ELR (cell line): ENCODE measurements around the gene SLC10A3.

ENCODE experiments used
- DNase-seq: peaks from one replicate; pipeline ENCODE4 v3.0.0-alpha.2; 2015; ENCODE audit warnings: low read depth

Gene SLC10A3

DNA sequence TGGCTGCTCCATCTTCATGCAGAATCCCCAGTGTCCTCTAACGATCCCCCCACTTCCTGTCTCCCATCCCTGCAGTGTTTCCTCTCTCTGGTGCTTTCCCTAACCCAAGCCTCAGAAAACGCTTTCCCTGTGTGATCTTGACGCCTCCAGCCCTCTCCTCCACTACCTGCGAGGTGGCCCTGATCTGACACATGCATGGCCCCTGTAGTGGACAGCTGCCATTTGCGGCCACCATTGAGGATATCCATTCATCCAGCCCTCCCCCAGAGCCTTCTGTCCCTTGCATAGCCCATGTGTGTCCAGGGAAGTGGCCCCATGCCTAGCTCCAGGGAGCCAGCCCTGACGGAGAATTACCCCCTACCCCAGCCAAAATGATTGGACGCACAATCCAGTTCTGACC lies 7.1 kb downstream of the SLC10A3 start:
- no peak for DNase-seq

DNA sequence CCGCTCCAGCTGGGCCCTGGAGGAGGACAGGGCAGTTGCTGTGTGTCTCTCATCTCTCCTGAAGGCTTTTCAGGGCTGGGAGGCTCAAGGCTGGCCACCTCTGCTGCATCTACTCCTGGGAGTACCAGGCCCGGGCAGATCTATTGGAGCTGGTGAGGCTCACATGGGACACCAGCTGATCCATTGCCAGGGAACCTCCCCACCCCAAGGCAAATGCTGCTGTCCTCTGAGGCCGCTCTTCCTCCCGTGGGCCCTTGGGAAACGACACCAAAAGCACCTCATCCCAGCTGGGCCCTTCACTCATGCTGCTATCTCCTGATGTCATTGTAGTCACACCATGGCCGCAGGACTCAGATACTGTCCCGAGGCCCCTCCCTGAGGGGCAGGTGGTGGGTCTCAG lies 7.6 kb downstream of the SLC10A3 start:
- no peak for DNase-seq

DNA sequence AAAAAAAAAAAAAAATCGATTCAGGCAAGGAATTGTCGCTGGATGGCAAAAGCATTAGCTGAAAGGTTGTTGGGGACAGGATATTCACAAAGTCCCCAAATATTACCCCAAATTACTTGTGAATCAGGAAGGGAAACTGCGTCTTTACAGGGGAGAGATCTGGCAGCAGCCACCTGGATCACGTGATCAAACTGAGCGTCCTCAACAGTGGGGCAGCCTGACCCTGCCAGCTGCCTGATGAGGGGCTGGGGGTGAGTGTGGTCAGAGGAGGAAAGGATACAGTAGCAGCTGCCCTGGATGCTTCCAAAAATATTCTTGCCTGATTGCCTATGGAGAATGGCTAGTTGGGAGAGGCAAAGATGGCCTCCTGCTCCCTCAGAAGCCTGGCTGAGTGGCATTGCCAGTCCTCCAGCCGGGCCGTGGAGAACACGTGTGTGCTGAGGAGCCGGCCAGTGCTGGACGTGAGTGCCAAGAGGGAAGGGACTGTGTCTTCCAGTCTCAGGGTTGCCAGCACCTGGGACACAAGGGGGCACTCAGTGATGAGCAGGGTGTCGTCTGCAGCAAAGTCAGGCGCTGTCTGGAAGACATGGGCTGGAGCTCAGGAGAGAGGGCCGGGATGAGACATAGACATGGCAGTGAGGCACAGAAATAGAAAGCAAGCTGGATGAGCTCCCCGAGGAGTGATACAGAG lies 8.4 kb downstream of the SLC10A3 start:
- DNase-seq, result no peak

DNA sequence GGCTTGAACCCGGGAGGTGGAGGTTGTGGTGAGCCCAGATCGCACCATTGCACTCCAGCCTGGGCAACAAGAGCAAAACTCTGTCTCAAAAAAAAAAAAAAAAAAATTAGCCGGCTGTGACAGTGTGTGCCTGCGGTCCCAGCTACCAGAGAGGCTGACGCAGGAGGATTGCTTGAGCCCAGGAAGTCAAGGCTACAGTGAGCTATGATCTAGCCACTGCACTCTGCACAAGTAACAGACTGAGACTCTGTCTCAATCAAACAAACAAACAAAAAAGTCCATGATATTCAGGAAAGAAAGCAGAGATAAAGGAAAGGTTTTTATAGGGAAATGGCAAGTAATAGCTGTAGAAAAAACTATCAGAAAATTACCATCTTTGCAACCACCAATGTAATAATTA lies 9.2 kb downstream of the SLC10A3 start:
- no peak for DNase-seq

DNA sequence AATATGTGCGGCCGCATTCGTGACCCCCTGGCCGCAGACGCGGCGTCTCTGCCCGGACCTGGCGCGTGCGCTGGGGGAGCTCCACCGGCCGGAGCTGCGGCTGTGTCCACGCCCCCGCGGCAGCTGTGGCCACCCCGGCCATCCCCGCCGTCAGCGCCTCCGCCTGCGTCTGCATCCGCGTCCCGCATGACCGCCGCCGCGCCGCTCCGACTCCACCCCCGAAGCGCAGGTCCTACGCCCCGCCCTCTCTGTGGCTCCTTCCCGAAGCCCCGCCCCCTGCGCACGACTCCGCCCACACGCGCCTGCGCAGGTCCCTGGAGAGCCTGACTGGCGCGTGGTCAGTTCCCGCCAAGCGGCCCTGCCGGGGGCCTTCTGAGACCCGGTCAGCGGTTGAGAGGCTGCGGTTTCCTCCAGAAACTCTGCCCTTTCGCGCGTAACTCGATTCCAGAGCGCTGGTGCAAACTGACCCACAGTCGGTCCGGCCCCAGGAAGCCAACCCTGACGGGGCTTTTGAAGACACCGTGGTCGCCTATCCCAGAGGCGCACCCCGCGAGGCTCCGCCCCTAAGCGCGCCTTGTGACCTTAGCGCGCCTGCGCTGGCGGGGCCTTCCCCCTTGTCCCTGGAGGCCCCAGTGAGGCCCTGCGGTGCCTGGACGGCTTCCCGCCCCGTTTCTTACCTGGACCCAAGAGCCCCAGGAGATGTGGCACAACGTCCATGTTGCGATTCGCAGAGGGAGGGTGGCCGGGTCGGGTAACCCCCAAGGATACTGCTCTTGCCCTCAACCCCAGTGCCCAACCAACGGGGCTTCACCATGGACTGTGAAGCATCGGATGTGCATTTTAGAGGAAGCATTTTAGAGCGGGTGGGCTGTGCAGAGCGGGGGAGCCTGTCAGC lies 11.5 kb downstream of the SLC10A3 start, which contains the start of gene LAGE3:
LAGE3 (minus strand) TSS at position 554 of the 895 bp plus-strand sequence; CDS start at position 188, 366 bp downstream.
- peak; percentile 90 for DNase-seq

DNA sequence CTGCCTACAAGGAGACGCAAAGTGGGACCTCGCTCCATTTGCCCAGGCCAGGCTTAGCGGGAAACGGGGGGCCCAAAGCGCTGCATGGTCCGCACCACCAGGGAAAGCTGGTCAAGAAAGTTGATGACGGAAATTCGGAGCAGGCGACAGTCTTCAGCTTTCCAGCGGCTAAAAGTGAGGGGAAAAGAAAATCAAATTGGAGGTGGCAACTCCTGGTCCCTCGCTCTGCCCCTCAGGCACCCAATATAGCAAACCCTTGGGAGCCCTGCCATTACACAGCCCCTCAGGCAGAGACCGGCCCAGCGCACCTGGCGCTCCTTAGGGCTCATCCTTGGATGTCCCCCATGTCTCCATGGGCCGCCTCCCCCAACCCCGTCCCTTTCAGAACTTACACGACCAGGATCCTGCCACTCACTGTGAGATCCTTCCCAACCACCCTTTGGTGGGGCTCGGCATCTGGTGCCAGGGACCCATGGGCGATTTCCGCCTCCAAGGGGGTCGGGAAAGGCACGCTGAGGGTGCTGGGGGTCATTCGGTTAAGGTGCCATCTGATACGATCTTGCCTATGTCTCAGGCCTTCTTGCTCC lies 12.4 kb downstream of the SLC10A3 start:
- DNase-seq, result no peak

DNA sequence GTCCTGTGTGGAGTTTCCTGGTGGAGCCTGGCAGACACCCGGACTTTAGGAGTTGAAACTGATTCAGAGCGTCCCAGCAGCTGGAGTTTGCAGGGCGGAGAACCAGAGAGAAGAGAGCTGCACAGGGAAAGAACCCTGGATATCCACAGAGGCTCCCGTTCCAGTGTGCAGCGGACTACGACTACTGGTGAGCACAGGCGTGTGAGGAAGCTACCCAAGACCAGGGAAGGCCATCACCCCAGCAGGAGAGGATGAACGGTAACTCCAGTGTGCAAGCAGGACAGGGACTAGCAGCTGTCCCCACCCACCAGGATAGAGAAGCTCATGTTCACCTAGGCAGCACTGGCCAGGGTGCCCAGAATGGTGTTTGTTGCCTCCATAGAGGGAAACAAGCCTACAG lies 13.6 kb downstream of the SLC10A3 start:
- DNase-seq, result no peak

DNA sequence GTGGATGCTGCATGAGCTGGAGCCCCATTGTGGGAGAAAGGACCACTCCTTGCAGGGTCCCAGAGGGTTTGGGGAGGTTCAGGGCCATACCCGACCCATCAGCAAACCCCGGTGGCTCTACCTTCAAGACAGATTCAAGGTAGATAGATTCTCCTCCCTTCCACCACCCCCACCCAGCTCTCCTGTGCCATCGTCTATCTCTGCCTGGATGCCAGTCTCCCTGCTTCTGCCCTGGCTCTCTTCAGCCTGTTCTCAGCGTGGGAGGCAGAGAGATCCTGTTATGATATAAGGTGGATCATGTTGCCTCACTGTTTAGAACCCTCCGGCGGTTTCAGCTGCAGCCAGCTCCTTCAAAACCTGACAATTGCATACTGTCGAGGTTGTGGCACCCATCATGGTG lies 16.7 kb downstream of the SLC10A3 start:
- DNase-seq, result no peak

DNA sequence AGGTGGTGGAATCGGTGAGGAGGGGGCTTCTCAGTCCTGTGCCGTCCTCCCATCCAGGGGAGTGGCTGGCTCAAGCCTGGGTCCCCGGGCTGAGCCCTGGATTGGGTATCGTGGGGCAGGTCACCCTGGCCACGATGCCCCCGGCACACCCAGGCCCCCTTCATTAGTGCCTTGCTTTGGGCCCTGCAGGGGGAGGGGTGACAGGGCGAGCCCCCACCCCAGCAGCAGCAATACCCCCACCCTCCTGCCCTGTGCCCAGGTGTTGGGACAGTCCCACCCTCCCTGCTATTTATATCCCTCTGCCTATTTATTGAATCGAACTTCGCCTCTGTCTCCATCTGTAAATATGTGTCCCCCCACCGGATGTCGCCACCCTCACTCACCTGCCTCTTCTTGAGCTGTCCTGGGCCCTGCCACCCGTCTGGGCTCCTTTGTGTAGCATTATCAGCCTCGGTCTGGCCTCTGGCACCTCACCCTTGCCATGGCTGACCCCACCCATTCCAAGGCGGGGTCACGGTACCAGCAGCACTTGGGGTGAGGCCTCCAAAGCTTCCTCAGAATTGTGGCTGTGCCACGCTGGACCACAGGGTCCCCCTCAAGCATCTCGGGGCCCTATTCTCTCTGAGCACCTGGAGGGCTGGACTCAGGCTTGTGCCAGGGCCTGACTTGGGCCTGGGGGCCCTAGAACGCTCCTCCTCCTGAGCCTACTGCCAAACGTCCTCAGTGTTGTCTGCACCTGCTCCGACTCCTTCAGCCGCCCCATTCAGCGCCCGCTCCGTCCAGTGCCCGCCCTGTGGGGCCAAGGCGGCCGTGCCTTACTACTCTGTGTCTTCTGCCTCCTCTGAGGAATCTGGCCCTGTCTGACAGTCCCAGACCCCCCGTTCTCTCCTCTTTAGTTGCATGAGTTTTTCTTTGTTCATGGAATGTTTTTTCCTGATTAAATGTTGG lies 17.5 kb downstream of the SLC10A3 start:
- DNase-seq, result no peak

DNA sequence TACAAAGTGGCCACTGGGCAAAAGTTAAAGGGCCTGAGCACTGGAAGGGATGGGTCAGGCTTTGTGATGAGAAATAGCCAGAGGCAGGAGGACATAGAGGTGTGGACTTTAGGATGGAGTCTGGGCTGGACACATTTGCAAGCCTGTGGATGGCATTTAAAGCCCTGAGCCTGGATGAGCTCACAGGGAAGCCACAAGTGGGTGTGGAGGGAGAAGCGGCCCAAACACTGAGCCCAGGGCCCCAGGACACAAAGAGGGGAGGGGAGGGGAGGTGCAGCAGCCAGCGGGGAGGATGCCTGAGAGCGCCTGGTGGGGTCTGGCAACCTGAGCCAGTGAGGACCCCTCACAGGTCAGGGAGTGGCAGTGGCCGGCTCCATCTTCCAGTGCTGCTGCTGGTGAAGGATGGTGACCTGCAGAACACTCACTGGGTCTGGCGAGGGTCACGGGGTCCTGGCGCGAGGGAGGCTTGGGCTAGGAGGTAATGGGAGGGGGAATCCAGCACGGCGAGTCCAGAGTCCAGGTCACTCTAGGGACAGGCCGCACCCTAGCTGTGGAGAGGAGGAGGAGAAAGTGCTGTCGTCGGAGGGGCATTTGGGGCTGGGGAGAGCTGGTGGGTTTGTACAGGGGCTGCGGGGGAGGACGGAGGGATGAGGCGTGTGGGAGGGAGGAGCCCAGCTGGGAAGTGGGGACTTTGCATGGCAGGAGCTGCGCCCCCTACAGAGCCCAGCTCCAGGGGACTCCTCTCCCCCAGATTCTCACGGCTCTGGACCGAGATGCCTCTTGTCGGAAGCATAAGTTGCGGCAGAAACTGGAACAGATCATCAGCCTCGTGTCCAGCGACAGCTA lies 18.4 kb downstream of the SLC10A3 start:
- DNase-seq, result no peak

DNA sequence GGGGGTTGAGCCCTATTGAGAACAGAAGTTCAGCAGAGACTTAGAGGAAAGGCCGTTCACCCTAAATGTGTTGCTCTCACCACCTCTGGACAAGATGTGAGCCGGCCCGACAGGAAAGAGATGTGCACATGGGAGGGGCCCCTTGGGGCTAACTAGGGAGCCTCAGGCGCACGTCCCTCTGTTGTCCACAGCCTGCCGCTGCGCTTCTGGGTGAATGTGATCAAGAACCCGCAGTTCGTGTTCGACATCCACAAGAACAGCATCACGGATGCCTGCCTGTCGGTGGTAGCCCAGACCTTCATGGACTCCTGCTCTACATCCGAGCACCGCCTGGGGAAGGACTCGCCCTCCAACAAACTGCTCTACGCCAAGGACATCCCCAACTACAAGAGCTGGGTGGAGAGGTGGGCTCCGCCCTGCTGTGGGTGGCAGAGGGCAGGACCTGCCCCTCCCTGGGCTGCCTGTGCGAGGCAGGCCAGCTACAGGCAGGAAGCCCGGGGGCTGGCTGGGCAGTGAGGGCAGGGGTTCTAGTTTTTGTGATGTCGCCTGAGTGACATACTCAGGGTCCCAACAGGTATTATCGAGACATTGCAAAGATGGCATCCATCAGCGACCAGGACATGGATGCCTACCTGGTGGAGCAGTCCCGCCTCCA lies 19.4 kb downstream of the SLC10A3 start:
- no peak for DNase-seq

DNA sequence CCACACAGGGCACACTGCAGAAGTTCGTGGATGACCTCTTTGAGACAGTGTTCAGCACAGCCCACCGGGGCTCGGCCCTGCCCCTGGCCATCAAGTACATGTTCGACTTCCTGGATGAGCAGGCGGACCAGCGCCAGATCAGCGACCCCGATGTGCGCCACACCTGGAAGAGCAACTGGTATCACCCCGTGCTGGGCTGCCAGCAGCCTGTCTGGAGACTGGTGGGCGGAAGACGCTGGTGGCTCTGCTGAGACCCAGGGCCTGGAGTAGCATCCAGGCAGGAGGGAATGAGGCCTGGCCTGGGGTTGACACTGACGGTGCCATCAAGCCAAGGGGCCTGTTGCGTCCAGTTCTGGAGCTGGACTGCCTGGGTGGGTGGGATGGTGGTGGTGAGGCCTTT lies 20.0 kb downstream of the SLC10A3 start:
- DNase-seq, result no peak

DNA sequence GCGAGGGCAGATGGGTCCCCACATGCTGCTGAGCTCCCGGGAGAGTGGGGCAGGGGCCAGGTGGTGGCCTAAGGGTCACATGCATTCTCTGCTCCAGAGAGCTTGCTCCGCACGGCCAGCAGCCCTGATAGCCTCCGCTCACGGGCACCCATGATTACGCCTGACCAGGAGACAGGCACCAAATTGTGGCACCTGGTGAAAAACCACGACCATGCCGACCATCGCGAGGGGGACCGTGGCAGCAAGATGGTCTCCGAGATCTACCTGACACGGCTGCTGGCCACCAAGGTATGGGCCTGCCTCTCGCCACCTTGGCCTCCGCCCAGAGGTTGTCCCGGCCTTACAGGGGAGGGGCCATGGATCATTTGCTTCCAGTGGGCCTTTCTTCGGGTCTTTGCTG lies 20.5 kb downstream of the SLC10A3 start:
- DNase-seq, result no peak

DNA sequence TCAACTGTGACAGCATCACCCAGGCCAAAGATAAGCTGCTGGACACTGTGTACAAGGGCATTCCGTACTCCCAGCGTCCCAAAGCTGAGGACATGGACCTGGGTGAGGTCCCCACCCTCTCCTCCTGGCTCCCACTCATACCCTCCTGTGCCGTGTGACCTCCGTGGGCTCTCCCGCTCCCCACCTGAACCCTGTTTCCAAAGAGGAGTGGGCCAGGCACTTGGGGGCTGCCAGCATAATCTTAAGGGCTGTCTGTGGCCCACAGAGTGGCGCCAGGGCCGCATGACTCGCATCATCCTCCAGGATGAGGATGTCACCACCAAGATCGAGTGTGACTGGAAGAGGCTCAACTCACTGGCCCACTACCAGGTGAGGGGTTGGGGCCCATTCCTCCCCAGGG lies 21.3 kb downstream of the SLC10A3 start:
- DNase-seq, result no peak

DNA sequence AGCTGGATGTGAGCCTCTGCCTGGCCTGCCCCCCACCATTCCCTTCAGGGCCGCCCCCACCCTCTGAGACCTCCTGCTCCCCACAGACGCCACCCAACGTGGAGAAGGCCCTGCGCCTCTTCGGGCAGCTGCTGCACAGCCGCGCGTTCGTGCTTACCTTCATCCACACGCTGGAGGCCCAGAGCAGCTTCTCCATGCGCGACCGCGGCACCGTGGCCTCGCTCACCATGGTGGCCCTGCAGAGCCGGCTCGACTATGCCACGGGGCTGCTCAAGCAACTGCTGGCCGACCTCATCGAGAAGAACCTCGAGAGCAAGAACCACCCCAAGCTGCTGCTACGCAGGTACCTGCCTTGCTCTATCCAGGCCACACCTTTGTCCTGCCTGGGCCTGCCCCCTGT lies 22.2 kb downstream of the SLC10A3 start:
- no peak for DNase-seq

DNA sequence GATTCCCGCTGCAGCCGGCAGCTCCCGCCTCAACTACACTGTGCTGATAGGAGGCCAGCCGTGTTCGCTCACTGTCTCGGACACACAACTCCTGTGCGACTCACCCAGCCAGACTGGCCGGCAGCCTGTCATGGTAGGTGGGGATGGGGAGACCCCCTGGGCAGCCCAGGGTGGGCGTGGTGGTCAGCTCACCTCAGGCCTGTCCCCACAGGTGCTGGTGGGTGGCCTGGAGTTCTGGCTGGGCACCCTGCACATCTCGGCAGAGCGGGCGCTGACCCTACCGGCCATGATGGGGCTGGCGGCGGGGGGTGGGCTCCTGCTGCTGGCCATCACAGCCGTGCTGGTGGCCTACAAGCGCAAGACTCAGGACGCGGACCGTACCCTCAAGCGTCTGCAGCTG lies 22.9 kb downstream of the SLC10A3 start:
- DNase-seq, result no peak

DNA sequence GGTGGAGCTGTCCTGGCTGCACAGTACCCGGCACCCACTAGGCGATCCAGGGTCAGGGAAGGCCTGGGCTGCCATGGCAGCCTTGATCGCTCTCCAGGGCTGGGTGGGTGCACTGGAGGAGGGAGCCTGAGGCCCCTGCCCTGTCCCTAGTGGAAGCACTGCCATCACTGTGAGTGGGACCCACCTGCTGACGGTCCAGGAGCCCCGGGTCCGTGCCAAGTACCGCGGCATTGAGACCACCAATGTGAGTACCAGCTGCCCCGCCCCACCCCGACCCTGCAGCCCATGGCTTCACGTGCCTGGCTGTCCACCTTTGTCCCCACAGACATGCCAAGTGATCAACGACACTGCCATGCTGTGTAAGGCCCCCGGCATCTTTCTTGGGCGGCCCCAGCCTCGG lies 23.5 kb downstream of the SLC10A3 start:
- DNase-seq, result no peak

DNA sequence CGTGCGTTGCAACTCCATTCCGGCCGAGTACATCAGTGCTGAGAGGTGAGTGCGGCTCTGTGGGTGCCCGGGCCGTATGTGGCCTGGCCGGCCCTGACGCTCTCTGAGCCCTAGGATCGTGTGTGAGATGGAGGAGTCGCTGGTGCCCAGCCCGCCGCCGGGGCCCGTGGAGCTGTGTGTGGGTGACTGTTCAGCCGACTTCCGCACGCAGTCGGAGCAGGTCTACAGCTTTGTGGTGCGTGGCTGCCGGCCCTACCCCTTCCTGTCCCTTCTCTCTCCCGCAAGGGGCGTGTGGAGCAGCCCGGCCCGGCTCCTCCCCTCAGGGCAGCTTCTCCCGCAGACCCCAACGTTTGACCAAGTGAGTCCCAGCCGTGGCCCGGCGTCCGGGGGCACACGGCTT lies 24.4 kb downstream of the SLC10A3 start:
- DNase-seq, result no peak

DNA sequence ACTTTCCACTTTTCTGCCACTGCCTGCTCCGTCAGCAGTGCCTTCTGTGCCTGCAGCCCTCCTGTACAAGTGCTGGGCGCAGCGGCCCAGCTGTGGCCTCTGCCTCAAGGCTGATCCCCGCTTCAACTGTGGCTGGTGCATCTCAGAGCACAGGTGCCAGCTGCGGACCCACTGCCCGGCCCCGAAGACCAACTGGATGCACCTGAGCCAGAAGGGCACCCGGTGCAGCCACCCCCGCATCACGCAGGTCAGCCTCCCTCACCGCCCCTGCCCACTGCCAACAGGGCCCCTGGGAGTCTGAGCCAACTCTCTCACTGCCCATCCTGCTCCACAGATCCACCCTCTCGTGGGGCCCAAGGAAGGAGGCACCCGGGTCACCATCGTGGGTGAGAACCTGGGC lies 24.8 kb downstream of the SLC10A3 start:
- DNase-seq, result no peak

DNA sequence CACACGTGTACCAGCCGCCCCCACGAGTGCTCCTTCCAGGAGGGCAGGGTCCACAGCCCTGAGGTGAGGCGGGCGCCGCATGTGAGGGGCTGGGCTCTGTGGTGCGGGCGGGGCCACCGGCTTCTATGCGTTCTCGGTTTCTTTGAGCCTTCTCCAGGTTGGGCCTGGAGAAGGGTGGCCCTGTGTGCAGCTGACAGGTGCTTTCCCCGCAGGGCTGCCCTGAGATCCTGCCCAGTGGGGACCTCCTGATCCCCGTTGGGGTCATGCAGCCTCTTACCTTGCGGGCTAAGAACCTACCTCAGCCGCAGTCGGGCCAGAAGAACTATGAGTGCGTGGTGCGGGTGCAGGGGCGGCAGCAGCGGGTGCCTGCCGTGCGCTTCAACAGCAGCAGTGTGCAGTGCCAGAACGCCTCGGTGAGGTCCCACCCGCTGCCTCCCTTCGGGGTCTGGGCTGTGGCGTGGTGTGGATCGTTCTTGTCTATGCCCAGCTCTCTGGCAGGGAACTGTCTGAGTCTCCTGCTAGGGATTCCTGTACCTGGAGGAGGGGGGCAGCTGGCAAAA lies 25.5 kb downstream of the SLC10A3 start:
- DNase-seq, result no peak
